NCI-H82 treated with DMSO at 0.1 percent for 48 hours (cell line): ENCODE results near the gene NTN5.
"Not testable (repeated sequence)": the region's sequence is repeated elsewhere in the genome, so short reads cannot be mapped to it uniquely, and the experiment has no call there.

ENCODE experiments used
- DNase-seq: peaks from one replicate; lab custom pipeline; 2025; ENCODE audit not compliant: unreplicated experiment; lab: John Stamatoyannopoulos, UW

NTN5 gene

GRCh38 chr19:48672994-48673393 lies at the start of gene NTN5:
NTN5 (minus strand) TSS chr19:48673017; CDS start chr19:48670986, 2,031 bp downstream.
- no peak for DNase-seq

GRCh38 chr19:48722196-48722708 lies 49.4 kb upstream of the NTN5 start:
- no peak for DNase-seq

- peak; percentile 99 for DNase-seq
These were observed 47.9 kb upstream of the NTN5 start for GRCh38 chr19:48720613-48721296.

- no peak for DNase-seq
These were observed 47.4 kb upstream of the NTN5 start for GRCh38 chr19:48720251-48720612.

- DNase-seq = no peak
These were observed 46.7 kb upstream of the NTN5 start, which contains the start of gene MAMSTR for GRCh38 chr19:48719263-48720171. MAMSTR (minus strand) TSS chr19:48719725; CDS start chr19:48719031, 694 bp downstream.

GRCh38 chr19:48718711-48719231 lies 46.0 kb upstream of the NTN5 start:
- no peak for DNase-seq

GRCh38 chr19:48718106-48718505 lies 45.3 kb upstream of the NTN5 start:
- DNase-seq = not testable (repeated sequence)

GRCh38 chr19:48716562-48717291 lies 43.9 kb upstream of the NTN5 start:
- DNase-seq = no peak

GRCh38 chr19:48715681-48716171 lies 42.9 kb upstream of the NTN5 start:
- DNase-seq = no peak

- DNase-seq = no peak
These were observed 42.2 kb upstream of the NTN5 start for GRCh38 chr19:48714759-48715675.

- peak; percentile 100 for DNase-seq
These were observed 41.3 kb upstream of the NTN5 start for GRCh38 chr19:48713864-48714755.

- DNase-seq = no peak
These were observed 40.4 kb upstream of the NTN5 start for GRCh38 chr19:48713041-48713863.

GRCh38 chr19:48711106-48711662 lies 38.4 kb upstream of the NTN5 start:
- DNase-seq = no peak

- no peak for DNase-seq
These were observed 35.7 kb upstream of the NTN5 start for GRCh38 chr19:48708471-48708870.

- DNase-seq = peak; percentile 17
These were observed 32.6 kb upstream of the NTN5 start for GRCh38 chr19:48705431-48705830.

- DNase-seq = no peak
These were observed 30.5 kb upstream of the NTN5 start for GRCh38 chr19:48703316-48703715.

- no peak for DNase-seq
These were observed 29.9 kb upstream of the NTN5 start for GRCh38 chr19:48702701-48703100.

GRCh38 chr19:48698046-48698445 lies 25.2 kb upstream of the NTN5 start:
- DNase-seq = no peak
